Stimulated activated naive CD8-positive, alpha-beta T cell treated with anti-CD3 and anti-CD28 coated beads, Interleukin-15, amount 100 ng/mL, for 72 hours (primary cell): ENCODE data around the gene RIMBP2.

Experiments
- ATAC-seq: fragments of 150-1000 bp; cut with Tn5 transposase; 2 replicates; pipeline ENCODE4 v1.10.0; 2021; ENCODE audit warnings: mild to moderate bottlenecking, moderate library complexity
- DNase-seq, 2 donors: peaks; one replicate each; pipeline ENCODE4 v3.0.0; 2021 to 2022
- H3K27ac Mint-ChIP-seq, 2 donors: one replicate each; pipeline ENCODE4 v1.8.0; 2022; ENCODE audit warnings: mild to moderate bottlenecking in 2 of 2, mixed read lengths in 2 of 2, moderate library complexity in 2 of 2
- H3K27me3 Mint-ChIP-seq: one replicate; pipeline ENCODE4 v1.8.0; 2022; ENCODE audit warnings: mixed read lengths
- H3K4me1 Mint-ChIP-seq: one replicate; pipeline ENCODE4 v1.8.0; 2022; ENCODE audit warnings: mild to moderate bottlenecking, mixed read lengths
- H3K4me3 Mint-ChIP-seq, 2 donors: one replicate each; pipeline ENCODE4 v1.8.0; 2022; ENCODE audit warnings: mild to moderate bottlenecking in 2 of 2, mixed read lengths in 2 of 2, moderate library complexity in 1 of 2
- H3K9me3 Mint-ChIP-seq, 2 donors: one replicate each; pipeline ENCODE4 v1.8.0; 2022; ENCODE audit warnings: mixed read lengths in 2 of 2

The RIMBP2 gene

DNA sequence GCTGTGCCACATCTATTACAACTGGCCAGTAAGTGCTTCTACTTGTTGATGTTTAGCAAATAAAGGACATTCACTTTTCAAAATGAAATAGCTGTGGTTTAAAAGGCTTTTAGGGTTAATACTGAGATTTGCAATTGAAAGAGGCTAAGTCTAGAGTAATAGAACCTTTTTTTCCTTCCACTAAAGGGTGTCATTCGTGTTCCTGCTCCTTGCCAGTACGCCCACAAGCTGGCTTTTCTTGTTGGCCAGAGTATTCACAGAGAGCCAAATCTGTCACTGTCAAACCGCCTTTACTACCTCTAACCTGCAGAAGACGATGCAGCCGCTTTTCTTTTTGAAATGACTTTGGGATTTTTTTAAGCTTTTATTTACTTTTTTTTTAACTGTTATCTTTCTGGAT is 344.8 kb downstream of the RIMBP2 start:
- H3K4me1 Mint-ChIP-seq: no peaks in the 10 kb centered on the region
- H3K27ac Mint-ChIP-seq: no peak overlapping the region
- H3K9me3 Mint-ChIP-seq: no peaks in the 10 kb centered on the region
- no peak overlapping the region for H3K4me3 Mint-ChIP-seq
- ATAC-seq (no peak), DNase-seq (no peak)
- peaks cover 33% of the 10 kb centered on the region for H3K27me3 Mint-ChIP-seq

- Mint-ChIP-seq H3K27ac (no peak overlapping the region), H3K4me3 (no peak overlapping the region), H3K9me3 (no peaks in the 10 kb centered on the region), H3K27me3 (peaks cover 35% of the 10 kb centered on the region), H3K4me1 (no peaks in the 10 kb centered on the region)
- DNase-seq (no peak), ATAC-seq (no peak)
Observed at GRCh38 chr12:130369816-130370215, 346.3 kb downstream of the RIMBP2 start.

DNA sequence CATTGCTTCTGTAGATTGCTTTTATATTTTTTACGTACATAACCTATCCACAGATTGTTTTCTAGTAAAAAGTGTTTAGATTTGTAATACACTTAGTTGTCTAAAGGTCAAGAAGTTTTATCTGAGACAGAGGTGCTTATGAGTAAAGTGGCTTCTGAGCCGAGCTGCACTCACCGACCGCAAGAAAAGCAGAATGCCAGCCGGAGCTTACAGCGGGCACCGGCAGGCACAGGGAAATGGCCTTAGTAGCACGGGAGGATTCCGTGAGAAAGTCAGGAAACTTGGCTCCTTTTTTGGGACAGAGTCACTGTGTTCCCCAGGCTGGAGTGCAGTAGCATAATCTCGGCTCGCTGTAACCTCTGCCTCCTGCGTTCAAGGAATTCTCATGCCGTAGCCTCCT is 348.6 kb downstream of the RIMBP2 start:
- H3K27ac Mint-ChIP-seq: no peak overlapping the region
- no peak overlapping the region for H3K4me3 Mint-ChIP-seq
- H3K9me3 Mint-ChIP-seq: no peaks in the 10 kb centered on the region
- peaks cover 26% of the 10 kb centered on the region for H3K27me3 Mint-ChIP-seq
- no peak for DNase-seq
- ATAC-seq: no peak
- H3K4me1 Mint-ChIP-seq: no peaks in the 10 kb centered on the region

GRCh38 chr12:130367003-130367402 is 349.1 kb downstream of the RIMBP2 start:
- DNase-seq (no peak), ATAC-seq (no peak)
- H3K4me1 Mint-ChIP-seq: no peaks in the 10 kb centered on the region
- no peaks in the 10 kb centered on the region for H3K9me3 Mint-ChIP-seq
- no peak overlapping the region for H3K4me3 Mint-ChIP-seq
- H3K27me3 Mint-ChIP-seq: peaks cover 26% of the 10 kb centered on the region
- no peak overlapping the region for H3K27ac Mint-ChIP-seq

GRCh38 chr12:130366159-130366558 is 349.9 kb downstream of the RIMBP2 start:
- DNase-seq (no peak), ATAC-seq (no peak)
- Mint-ChIP-seq H3K27me3 (peaks cover 29% of the 10 kb centered on the region), H3K9me3 (no peaks in the 10 kb centered on the region), H3K4me3 (no peak overlapping the region), H3K27ac (no peak overlapping the region), H3K4me1 (no peaks in the 10 kb centered on the region)

DNA sequence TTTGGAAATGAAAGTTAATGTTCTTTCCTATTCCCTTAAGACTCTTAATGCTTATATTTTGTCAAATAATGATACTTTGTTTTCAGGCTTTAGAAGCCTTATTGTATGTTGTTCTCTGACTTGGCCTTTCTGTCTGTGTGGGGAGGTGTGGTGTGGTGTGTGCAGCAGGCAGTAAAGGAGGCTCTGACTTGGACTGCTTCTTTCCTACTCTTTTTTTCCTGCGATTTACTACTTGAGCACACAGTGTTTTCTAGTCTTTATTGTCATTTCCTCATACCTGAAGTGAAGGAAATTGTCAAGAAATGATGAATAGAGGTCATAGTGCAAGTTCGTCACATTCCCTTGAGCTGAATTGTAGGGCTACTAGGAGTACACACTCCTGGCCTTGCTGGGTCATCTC is 351.5 kb downstream of the RIMBP2 start:
- Mint-ChIP-seq H3K27me3 (peaks cover 38% of the 10 kb centered on the region), H3K4me3 (no peak overlapping the region), H3K4me1 (no peaks in the 10 kb centered on the region), H3K9me3 (no peaks in the 10 kb centered on the region), H3K27ac (no peak overlapping the region)
- ATAC-seq (no peak), DNase-seq (no peak)

GRCh38 chr12:130362060-130362459 is 354.0 kb downstream of the RIMBP2 start:
- DNase-seq (no peak), ATAC-seq (no peak)
- Mint-ChIP-seq H3K4me1 (no peaks in the 10 kb centered on the region), H3K27ac (no peak overlapping the region), H3K4me3 (no peak overlapping the region), H3K9me3 (no peaks in the 10 kb centered on the region), H3K27me3 (peaks cover 53% of the 10 kb centered on the region)

GRCh38 chr12:130357729-130358330 is 358.3 kb downstream of the RIMBP2 start:
- Mint-ChIP-seq H3K9me3 (peaks cover 5 to 7% of the 10 kb centered on the region in 2 donors), H3K4me1 (peaks cover 5% of the 10 kb centered on the region), H3K27ac (no peak overlapping the region), H3K27me3 (peaks cover 46% of the 10 kb centered on the region), H3K4me3 (no peak overlapping the region)
- DNase-seq: no peak
- ATAC-seq: no peak

- H3K27me3 Mint-ChIP-seq: peaks cover 46% of the 10 kb centered on the region
- H3K4me3 Mint-ChIP-seq: no peak overlapping the region
- ATAC-seq: no peak
Observed at GRCh38 chr12:130357241-130357640, 358.9 kb downstream of the RIMBP2 start.

GRCh38 chr12:130356222-130356621 is 359.9 kb downstream of the RIMBP2 start:
- H3K4me1 Mint-ChIP-seq: peaks cover 6% of the 10 kb centered on the region
- DNase-seq (no peak), ATAC-seq (no peak)
- peaks cover 8 to 9% of the 10 kb centered on the region in 2 donors for H3K9me3 Mint-ChIP-seq
- no peak overlapping the region for H3K4me3 Mint-ChIP-seq
- no peak overlapping the region for H3K27ac Mint-ChIP-seq
- H3K27me3 Mint-ChIP-seq: peaks cover 54% of the 10 kb centered on the region

More at GRCh38 chr12:130357241-130357640, 358.9 kb downstream of the RIMBP2 start:
- Mint-ChIP-seq H3K4me1 (peaks cover 6% of the 10 kb centered on the region), H3K9me3 (peaks cover 8 to 9% of the 10 kb centered on the region in 2 donors), H3K27ac (no peak overlapping the region)
- DNase-seq: no peak

DNA sequence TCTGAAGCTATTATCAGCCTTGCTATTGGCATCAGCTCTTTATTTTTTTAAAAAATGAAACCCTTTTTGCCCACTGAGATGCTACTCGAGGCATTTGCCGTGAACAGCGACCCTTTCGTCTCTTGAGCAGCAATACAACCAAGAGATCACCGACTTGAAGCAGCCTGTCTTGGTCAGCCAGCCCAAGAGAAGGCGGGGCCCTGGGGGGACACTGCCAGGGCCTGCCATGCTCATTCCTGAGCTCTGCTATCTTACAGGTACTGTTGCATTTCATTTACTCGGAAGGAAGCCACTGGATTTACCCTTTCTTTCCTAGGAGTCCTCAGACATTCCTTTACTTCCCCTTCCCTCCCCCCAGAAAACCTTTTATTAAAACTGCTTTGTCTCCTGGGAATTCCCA is 361.7 kb downstream of the RIMBP2 start:
- H3K27me3 Mint-ChIP-seq: peaks cover 54% of the 10 kb centered on the region
- DNase-seq (no peak), ATAC-seq (no peak)

DNA sequence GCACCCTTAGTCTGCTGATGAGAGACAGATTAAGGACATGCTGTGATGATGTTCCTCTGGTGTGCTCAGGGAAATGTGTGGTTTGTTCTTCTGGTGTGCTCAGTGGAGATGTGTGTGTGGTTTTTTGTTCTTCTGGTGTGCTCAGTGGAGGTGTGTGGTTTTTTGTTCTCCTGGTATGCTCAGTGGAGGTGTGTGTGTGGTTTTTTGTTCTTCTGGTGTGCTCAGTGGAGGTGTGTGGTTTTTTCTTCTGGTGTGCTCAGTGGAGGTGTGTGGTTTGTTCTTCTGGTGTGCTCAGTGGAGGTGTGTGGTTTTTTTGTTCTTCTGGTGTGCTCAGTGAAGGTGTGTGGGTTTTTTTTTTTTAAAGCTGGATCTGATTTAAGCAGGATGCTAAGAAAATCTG is 363.0 kb downstream of the RIMBP2 start:
- ATAC-seq (no peak), DNase-seq (no peak)
- Mint-ChIP-seq H3K9me3 (peaks cover 8 to 9% of the 10 kb centered on the region in 2 donors), H3K4me3 (no peak overlapping the region), H3K27ac (no peak overlapping the region), H3K4me1 (peaks cover 6% of the 10 kb centered on the region), H3K27me3 (peaks cover 44% of the 10 kb centered on the region)

More for the DNA sequence above, 361.7 kb downstream of the RIMBP2 start:
- peaks cover 8 to 9% of the 10 kb centered on the region in 2 donors for H3K9me3 Mint-ChIP-seq
- H3K27ac Mint-ChIP-seq: no peak overlapping the region
- no peak overlapping the region for H3K4me3 Mint-ChIP-seq
- peaks cover 6% of the 10 kb centered on the region for H3K4me1 Mint-ChIP-seq

DNA sequence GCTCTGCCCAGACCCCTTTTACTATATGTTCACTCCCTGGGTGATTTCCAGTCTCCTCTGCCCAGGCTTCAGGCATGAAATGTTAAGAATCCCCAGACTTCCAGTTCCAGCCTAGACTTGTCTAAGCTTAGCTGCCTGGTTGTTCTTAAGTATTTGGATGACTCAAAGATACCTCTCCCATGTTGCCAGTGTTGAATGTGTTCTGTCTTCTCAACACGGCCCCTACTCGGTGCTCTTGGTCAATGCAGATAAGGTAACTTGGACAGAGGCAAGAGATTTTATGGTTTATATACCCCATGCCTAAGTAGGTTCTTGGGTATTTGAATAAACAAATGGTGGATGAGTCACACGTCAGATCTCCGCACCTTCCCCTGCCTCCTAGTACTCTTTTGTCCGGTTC is 364.8 kb downstream of the RIMBP2 start:
- H3K9me3 Mint-ChIP-seq: peaks cover 8 to 9% of the 10 kb centered on the region in 2 donors
- DNase-seq (no peak), ATAC-seq (no peak)
- H3K4me1 Mint-ChIP-seq: peaks cover 6% of the 10 kb centered on the region
- H3K27me3 Mint-ChIP-seq: peaks cover 39% of the 10 kb centered on the region
- no peak overlapping the region for H3K4me3 Mint-ChIP-seq
- H3K27ac Mint-ChIP-seq: no peak overlapping the region

GRCh38 chr12:130350715-130351114 is 365.4 kb downstream of the RIMBP2 start:
- Mint-ChIP-seq H3K9me3 (peaks cover 8 to 9% of the 10 kb centered on the region in 2 donors), H3K4me3 (no peak overlapping the region), H3K4me1 (peaks cover 6% of the 10 kb centered on the region), H3K27ac (no peak overlapping the region), H3K27me3 (peaks cover 42% of the 10 kb centered on the region)
- ATAC-seq (no peak), DNase-seq (no peak)

- no peaks in the 10 kb centered on the region for H3K4me1 Mint-ChIP-seq
Observed at GRCh38 chr12:130347588-130347987, 368.5 kb downstream of the RIMBP2 start.

More at GRCh38 chr12:130347588-130347987, 368.5 kb downstream of the RIMBP2 start:
- Mint-ChIP-seq H3K27ac (no peak overlapping the region), H3K9me3 (peaks cover 0 to 1% of the 10 kb centered on the region in 2 donors), H3K27me3 (peaks cover 54% of the 10 kb centered on the region), H3K4me3 (no peak overlapping the region)
- ATAC-seq (no peak), DNase-seq (no peak)
